SKM-1 treated with dmso at 0.1 percent for 144 hours (cell line): ENCODE data around the gene GTF3C6.
"Not testable (repeated sequence)": the region's sequence is repeated elsewhere in the genome, so short reads cannot be mapped to it uniquely, and the experiment has no call there.

Experiments
- DNase-seq: peaks from one replicate; lab custom pipeline; 2025; ENCODE audit not compliant: unreplicated experiment; lab: John Stamatoyannopoulos, UW

GTF3C6 gene, protein sequence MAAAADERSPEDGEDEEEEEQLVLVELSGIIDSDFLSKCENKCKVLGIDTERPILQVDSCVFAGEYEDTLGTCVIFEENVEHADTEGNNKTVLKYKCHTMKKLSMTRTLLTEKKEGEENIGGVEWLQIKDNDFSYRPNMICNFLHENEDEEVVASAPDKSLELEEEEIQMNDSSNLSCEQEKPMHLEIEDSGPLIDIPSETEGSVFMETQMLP

DNA sequence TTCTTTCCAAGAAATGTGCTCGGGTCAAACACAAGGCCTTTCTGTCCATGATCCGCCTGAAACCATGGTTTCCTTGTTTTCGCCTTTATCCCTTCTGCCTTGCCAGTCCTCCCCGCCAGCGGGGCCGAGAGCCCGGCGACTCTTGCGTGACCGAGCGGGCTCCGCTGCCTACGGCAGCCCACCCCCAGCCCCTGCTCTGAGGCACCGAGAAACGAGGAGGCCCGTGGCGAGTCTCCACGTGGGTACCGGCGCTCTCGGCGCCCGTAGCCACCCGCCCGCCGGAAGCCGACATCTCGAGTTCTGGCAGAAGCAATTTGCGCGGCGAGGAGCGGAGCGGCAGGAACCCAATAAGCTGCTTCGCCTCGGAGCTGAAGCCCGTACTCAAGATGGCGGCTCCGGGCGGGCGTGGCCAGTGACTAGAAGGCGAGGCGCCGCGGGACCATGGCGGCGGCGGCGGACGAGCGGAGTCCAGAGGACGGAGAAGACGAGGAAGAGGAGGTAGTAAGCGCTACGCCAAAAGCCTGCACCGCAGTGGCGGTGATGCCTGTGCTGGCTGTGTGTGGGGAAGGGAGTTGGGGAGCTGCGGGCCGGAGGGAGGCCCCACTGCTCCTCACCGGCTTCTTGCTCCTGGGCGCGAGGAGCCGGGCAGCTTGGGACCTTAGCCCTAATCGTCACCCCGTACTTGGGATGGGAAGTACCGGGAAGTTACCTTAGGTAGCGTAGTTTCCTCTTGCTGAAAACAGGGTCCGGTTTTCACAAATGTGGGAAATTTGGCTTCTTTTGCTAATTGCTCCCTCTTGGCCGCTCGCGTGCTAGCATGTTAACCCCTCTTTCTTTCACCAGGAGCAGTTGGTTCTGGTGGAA, at the start of gene GTF3C6:
Gene GTF3C6 (plus strand): TSS at position 378 of the 864 bp plus-strand sequence. CDS start 64 bp downstream, at position 442.
- DNase-seq, result peak; percentile 83

DNA sequence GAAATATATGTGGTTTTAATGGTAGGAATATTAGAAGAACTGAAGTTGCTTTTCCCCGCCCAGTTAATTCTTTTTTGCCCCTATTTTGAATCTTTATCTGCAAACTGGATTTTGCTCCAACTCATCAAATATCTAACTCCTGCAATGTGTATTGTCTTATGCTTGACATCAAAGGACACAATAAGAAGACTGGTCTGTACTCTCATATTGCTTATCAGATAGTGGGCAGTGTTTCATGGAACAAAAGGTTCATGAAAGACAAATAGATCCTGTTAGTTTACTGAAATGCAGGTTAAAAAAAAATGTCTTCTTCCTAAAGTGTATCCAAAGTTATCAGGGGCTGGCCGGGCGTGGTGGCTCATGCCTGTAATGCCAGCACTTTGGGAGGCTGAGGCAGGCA, 27.7 kb upstream of the GTF3C6 start:
- no peak for DNase-seq

DNA sequence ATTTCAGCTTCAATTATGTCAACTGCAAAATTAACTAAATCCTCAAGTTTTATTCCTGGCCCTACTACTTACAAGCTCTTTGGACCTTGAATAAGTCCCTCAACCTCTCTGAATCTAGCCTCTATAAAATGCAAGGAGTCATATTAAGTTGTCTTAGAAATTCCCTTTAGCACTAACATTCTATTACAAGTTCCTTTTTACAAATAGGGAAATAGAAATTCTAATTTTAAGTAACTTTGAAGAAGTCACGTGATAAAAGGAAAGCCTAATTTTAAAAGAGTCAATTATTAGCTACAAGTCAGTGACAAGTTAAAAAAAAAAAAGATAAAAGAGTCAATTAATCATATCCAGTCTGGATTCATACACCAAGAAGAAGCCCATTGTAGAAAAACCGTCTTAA, 24.6 kb upstream of the GTF3C6 start:
- DNase-seq, result no peak

DNA sequence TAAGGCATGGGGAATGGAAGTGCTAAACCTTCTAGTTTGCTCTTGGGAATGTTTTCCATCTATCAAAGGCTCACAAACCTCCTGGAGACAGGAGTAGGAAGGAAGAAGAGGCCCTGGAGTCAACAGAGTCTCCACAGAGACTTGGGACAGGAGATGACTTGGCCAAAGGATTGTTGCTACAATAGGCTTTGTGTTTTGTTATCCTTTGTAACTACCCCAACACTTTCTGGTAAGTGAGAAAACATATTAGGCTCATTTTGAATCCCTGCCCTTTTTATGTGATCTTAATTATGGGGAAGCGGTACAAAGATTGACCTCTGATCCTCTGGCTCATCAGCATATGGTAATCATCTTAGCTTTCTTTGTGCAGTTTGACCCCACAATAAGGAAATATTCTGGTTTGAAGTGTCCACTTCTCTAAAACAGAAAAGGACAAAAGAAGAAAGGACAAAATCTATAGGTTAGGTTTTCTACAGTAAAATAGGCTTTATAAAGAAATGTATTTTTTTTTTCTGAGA, 24.1 kb upstream of the GTF3C6 start:
- no peak for DNase-seq

DNA sequence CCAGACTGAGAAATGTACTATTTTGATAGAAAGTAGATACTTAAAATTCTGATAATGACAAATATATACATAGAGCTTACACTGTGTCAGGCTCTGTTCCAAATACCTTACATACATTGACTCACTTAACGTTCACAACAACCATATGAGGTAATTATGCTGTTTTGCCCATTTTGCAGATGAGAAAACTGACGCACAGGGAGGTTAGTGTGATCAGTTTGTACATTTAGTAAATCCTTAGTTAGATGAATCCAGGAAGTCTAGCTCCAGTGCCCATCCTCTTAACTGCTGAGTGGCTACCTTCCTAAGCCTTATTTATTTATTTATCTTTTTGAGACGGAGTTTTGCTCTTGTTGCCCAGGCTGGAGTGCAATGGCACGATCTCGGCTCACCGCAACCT, 23.3 kb upstream of the GTF3C6 start:
- no peak for DNase-seq

DNA sequence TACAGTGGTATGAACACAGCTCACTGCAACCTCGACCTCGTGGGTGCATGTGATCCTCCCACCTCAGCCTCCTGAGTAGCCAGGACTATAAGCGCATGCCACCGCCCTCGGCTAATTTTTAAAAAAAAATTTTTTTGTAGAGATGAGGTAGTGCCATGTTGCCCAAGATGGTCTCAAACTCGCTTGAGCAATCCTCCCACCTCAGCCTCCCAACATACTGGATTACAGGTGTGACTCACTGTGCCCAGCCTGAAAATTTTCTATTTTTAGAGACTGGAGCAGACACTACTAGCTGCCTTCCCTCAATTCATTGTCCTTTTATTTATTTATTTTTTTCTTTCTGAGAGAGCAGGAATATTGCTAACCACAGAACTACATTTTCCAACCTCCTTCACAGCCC, 20.3 kb upstream of the GTF3C6 start:
- DNase-seq, result no peak

DNA sequence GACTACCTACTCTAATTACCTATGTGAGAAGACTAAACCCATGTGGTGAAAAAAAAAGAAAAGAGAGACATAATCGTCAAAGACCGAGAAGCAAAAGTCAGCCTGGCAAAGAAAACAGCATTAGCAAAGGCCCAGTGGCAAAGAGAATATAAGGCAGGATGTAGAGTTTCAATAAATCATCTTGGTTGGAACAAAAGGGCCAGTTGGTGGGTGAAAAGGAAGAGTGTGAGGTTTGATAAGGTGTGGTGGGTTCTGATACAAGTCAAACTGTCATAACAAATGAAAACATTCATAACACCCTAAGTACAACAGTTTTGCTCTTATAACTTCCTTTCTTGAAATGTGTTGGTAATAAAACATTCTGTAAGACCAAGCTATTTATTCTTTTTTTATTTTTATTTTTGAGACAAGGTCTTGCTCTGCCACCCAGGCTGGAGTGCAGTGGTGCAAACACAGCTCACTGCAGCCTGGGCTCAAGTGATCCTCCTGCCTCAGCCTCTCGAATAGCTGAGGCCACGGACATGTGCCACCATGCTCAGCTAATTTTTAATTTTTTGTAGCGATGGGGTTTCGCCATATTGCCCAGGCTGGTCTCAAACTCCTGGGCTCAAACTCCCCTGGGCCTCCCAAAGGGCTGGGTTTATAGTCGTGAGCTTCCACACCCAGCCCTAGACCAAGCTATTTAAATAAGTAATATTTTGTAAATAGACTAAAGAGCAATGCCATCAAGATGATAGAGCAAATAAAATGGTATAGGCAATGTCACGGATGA, 18.9 kb upstream of the GTF3C6 start:
- DNase-seq, result no peak

DNA sequence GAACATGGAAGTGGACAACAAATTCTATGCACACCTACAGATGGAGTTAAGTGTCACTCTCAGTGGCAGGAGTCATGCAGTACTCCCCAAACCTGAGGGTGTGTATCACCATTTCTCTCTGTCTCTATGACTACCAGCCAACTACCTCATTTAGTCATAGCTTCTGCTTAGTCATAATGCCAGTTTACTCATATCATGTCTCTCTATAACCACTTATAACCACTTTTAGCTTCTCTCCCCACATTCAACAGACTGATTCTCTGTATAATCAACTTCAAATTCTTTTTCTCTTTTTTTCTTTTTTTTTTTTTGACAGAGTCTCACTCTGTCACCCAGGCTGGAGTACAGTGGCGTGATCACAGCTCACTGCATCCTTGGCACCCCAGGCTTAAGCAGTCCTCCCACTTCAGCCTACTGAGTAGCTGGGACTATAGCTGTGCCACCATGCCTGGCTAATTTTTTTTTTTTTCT, 13.8 kb upstream of the GTF3C6 start:
- DNase-seq, result peak; percentile 76

DNA sequence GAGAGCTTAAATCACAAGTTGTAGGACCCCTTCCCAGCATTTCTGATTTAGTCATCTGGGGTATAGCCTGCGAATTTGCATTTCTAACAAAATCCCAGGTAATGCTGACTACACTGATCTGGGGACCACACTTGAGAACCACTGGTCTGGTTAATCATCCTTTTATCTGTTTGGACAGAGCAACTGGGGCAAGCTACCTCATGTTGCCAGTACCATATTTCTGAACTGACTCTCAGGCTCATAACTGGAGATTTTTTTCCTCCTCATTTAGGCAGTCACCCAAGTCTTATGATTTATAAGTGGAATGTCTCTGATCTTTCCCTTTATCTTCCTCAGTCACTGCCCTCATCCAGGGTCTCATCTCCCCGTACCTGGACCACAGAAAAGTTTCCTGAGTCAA, 12.0 kb upstream of the GTF3C6 start:
- DNase-seq, result no peak

DNA sequence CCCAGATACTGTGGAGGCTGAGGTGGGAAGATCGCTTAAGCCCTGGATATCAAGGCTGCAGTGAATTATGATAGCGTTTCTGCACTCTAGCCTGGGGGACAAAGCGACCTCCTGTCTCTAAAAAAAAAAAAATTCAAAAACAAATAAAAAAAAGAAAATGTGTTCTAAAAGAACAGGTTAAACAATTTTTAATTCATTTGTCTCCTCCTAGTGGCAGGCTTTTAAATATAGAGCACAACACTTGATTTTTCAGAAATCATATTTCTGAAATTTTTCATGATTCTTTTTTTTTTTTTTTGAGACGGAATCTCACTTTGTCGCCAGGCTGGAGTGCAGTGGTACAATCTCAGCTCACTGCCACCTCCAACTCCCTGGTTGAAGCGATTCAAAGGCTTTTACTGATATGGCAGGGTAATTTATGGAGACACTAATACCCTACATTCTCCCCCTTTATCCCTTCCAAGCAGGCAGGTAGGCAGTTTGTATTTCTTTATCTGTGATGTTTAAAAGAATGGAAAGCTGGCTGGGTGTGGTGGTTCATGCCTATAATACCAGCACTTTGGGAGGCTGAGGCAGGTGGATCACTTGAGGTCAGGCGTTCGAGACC, 8.7 kb upstream of the GTF3C6 start:
- no peak for DNase-seq

DNA sequence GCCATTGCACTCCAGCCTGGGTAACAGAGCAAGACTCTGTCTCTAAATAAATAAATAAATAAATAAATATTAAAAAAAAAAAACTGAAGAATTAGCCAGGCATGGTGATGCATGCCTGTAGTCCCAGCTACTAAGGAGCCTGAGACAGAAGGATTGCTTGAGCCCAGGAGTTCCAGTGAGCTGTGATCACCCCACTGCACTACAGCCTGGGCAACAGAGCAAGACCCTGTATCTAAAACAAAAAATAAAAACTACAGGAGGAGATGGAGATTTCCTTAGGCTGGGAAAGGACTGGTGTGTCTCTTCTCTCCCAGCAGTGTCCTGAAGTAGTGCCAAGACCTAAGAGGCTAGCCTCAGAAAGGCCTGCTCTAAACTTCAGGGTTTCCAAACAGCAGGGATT, 8.1 kb upstream of the GTF3C6 start:
- DNase-seq, result no peak

DNA sequence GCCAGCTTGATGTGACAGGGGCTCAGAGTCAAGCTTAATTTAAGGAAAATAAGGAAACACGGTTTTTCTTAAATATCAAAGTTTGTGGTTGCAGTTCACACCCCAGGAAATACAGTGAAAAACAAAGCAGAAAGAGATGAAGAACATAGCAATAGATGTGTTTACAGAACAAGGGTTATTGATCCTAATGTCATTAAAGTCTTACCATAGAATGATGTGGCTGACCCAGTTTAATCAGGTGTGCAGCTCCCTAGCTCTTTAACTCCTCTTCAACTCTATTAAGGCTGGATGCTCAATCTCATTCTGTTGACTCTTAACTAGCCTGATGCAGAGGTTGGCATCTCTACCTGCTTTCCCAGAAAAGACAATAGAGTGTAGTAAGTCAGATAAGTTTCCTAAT, 7.5 kb upstream of the GTF3C6 start:
- no peak for DNase-seq

DNA sequence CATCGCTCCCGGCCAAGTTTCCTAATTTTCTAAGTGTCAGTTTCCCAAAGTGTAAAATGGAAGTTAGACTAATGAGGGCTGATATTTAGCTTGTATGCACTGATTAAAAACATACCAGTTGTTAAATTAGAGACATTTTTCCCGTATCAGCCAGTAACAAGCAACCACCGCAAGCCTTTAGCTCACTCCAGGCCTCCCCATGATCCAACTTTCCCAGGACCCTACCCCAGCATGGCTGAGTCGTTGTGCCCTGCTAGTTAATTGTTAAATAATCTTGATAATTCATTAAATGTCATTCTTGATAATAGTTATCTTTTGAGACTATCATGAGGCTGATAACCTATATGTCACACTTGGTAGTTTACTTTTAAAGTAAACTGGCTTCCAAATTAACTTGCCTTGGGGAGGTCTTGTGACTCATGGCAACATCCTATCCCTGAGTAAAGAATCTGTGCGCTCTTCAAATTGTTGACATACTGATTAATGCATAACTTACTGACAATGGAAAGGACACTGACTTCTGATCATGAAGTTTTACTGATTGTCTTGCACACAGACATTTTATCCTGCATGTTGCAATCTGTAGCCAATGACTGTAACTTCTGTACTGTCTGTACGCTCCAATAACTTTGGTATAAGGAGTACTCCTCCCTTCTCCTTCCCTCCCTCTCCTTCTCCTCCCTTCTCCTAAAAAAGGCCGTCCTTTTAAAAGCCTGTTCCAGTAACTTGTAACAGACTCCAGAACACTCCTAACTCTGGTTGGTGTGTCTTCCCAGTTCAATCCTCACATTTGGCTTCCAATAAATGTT, 6.3 kb upstream of the GTF3C6 start:
- DNase-seq, result no peak

DNA sequence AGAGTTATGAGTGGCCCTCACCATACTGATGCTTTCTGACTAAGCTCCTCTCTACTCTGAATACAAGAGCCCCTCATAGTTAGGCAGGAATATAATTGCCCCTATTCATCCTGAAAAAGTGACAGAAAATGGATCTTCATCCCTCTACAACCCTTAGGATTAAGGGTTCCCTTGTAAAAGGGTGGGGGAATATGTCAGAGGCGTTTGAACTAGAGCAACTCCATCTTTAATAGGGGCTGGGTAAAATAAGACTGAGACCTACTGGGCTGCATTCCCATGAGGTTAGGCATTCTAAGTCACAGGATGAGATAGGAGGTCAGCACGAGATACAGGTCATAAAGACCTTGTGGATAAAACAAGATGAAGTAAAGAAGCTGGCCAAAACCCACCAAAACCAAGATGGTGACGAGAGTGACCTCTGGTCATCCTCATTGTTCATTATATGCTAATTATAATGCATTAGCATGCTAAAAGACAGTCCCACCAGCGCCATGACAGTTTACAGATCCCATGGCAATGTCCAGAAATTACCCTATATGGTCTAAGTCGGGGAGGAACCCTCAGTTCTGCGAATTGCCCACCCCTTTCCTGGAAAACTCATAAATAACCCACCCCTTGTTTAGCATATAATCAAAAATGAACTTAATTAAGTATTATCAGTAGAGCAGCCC, 4.7 kb upstream of the GTF3C6 start:
- DNase-seq, result no peak

DNA sequence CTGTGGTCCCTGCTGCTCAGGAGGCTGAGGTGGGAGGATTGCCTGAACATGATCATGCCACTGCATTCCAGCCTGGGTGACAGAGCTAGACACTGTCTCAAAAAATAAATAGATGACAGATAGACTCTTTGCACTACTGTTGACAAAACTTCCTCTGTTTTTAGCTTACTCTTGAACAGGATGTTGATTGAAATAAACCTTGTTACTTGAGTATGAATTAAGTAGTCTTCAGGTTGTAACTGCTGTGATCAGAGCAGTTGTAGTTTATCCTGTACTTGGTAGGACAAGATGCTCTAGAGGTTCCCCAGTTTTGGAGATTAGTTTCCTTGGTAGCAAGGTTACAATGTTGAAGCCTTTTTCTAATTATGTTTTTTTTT, 1.5 kb downstream of the GTF3C6 start:
- no peak for DNase-seq

DNA sequence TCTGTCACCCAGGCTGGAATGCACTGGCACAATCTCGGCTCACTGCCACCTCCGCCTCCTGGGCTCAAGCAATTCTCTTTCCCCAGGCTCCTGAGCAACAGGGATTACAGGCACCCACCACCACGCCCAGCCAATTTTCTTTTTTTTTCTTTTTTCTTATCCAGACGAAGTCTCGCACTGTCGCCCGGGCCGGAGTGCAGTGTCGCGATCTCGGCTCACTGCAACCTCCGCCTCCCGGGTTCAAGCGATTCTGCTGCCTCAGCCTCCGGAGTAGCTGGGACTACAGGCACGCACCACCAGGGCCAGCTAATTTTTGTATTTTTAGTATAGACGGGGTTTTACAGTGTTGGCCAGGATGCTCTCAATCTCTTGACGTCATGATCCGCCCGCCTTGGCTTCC, 4.1 kb downstream of the GTF3C6 start:
- DNase-seq, result not testable (repeated sequence)

DNA sequence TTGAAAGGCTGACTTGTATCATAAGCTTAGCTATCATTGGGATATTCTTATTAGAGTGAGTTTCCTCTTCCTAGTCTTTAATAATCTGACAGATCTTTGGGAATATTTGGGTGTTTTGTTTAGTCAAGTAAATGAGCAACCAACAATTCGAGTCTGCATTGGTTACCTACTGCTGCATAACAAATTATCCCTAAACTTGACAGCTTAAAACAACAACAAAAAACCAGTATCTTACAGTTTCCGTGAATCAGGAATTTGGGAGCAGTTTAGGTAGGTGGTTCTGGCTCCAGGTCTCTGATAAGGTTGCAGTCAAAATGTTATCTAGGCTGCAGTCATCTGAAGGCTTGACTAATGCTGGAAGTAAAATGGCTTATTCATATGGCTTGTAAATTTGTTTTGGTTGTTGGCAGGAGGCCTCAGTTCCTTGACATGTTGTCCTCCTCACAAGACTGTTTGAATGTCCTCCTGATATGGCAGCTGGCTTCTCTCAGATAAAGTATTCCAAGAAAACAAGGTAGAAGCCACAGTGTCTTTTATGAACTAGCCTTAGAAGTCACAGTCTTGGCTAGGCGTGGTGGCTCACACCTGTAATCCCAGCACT, 7.2 kb downstream of the GTF3C6 start:
- DNase-seq, result no peak

DNA sequence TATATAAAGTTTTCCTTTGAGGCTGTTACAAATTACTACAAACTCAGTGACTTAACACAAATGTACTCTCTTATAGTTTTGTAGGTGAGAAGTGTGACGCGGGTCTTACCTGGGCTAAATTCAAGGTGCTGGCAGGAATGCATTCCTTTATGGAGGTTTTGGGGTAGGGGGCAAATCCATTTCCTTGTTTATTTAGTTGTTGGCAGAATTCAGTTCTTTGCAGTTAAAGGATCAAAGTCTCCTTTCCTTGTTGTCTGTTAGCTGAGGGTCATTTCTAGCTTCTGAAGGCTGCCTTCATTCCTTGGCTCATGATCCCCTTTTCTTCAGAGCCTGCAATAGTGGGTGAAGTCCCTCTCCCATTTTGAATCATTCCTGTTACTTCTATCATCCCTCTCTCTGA, 10.2 kb downstream of the GTF3C6 start:
- not testable (repeated sequence) for DNase-seq

DNA sequence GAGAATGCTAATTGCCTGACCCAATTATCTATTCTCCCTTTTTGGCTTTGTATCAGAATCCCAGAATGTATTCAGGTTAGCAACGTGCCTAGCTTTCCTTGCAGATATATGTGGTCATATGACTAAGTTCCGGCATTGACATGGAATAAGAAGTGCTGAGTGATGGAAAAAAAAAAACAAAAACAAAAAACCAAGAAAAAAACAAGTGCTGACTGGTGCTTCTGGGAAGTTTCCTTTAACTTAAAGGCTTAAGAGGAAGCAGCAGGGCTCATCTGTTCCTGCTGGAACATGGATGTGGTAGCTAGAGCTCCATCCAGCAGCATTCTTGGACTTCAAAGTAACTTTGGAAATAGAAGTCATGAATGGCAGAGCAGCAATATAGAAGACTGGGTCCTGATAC, 13.0 kb downstream of the GTF3C6 start:
- no peak for DNase-seq
